IPS DF 19.7 (cell line): ENCODE data around the gene RFC1.
"Not testable (repeated sequence)": the region's sequence is repeated elsewhere in the genome, so short reads cannot be mapped to it uniquely, and the experiment has no call there.

Experiments
- DNase-seq: peaks from one replicate; pipeline ENCODE4 v3.0.0-alpha.2; 2013; ENCODE audit warnings: low read depth, low spot score

RFC1 gene

DNA sequence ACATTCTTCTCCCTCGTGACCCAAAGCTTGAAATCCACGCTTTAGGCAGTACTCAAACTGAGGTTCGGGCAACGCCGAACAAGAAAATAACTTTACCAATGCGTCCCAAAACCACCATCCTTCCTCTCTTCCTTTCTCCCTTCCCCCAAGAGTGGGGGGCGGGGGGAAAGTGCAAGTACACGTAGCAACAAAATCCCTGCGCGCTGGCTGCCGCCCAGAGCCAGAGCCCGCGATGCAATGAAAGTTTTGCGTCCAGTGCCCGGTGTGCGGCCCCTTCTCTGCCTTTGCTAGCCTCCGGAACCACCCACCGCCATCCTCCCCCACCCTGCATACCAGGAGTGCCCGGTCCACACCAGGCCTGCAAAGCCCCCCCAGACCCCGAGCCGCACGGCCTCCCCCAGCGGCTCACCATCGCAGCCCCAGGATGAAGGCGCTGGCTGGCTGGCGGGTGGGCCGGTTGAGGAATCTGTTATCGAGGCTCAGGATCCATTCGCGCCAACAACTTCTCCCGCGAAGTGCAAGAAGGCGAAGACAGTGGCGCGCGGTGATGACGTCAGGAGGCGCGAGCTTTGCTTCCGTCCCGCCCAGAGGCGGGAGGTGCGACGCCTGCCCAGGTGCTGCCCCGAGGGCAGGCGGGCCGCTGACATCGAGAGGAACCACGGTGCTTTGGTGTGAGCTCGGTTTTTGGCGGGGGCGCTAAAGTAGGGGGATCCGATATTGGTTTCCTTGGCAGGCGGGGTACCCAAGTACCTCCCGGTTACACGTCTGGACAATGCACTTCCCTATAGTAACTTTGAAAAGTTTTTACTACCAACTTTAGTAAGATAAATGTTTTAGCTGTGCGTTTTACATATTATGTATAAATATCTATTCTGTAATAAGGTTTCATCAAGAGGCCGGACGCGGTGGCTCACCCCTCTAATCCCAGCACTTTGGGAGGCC lies at the start of gene RFC1:
RFC1 (minus strand) TSS at position 533 of the 942 bp plus-strand sequence; CDS start at position 412, 121 bp downstream.
- DNase-seq = peak; percentile 86

DNA sequence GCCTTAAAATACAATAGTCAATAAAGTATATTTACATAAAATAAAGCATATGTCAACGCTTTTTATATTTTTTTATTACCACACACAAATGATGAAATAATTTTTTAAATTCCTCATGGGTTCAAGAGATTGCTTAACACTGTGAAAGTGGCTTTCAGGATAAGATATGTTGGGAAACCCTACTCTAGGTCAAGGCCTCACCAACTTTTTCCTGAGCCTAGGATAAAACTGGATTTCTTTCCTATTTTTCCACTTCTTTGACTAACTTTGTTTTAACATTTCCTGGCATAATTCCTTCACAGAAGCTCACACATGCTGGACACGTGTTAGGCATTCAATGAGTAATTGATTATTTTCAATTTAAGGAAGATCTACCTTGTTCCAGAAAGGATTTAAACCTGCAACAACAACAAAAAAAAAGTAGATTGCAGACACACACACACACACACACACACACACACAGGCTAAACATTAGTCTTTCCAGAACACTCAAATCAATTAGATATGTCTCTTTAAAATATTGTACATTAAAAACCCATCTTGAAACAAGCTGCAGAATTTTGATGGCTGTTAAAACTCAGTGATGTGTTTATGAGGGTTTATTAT lies 49.6 kb upstream of the RFC1 start:
- DNase-seq = no peak

GRCh38 chr4:39411561-39411960 lies 45.4 kb upstream of the RFC1 start:
- DNase-seq = not testable (repeated sequence)

DNA sequence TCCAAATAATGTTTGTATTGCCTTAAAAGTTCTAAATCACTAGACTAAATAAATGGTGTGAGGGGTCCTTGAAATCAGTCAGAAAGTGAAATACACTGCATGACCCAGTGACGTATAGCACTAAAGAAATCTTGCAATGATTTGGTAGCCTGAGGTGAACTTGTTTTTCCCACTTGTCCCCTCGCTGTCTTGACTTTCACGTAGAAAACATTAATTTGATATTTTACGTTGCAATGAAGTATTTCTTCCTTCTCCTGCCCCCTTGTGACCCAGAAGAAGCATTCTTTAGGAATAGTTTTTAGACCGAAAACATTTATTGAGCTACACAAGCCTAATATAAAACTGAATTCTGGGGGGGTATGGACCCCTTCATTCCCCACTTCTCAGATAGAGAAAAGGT lies 44.3 kb upstream of the RFC1 start:
- no peak for DNase-seq

GRCh38 chr4:39407584-39407885 lies 41.4 kb upstream of the RFC1 start:
- no peak for DNase-seq

GRCh38 chr4:39406763-39407583 lies 40.8 kb upstream of the RFC1 start, which contains the start of gene KLB:
KLB (plus strand) TSS chr4:39406930; CDS start chr4:39406950, 20 bp downstream.
- no peak for DNase-seq

GRCh38 chr4:39401640-39402039 lies 35.5 kb upstream of the RFC1 start:
- DNase-seq = not testable (repeated sequence)

- DNase-seq = no peak
Observed at GRCh38 chr4:39394706-39395105, 28.5 kb upstream of the RFC1 start.

DNA sequence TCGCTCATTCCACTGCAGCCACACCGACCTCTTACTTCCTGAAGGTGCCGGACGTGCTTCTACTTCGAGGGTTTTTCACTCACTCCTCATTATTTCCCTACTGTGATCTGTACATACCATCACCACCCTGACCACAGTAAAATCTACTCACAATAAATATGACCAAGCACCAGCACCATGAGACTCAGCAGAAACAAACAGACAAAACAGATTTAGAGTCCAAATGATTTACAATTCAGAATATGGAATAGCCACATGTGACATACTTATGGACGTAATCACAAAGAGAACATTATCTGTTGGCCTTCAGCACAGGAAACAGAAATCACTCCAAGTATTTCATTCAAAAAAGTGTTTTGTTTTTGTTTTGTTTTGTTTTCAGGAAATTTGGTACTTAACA lies 24.4 kb upstream of the RFC1 start:
- DNase-seq = no peak

- DNase-seq = no peak
Observed at GRCh38 chr4:39384563-39384962, 18.4 kb upstream of the RFC1 start.

DNA sequence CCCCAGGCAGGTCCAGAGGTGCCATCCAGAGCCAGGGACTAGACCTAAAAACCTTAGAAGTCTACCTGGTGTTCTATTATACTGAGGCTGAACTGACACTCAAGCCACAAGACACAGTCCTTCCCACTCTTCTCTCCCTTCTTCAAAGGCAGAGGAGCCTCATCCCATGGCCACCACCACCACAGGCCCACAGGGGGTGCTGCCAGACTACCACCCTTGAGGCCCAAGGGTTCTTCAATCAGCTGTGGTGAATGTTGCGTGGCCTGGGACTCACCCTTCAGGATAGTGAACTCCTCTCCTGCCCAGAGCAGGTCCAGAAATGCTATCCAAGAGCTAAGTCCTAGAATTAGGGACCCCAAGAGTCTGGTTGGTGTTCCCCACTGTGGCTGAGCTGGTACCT lies 17.5 kb upstream of the RFC1 start:
- no peak for DNase-seq

DNA sequence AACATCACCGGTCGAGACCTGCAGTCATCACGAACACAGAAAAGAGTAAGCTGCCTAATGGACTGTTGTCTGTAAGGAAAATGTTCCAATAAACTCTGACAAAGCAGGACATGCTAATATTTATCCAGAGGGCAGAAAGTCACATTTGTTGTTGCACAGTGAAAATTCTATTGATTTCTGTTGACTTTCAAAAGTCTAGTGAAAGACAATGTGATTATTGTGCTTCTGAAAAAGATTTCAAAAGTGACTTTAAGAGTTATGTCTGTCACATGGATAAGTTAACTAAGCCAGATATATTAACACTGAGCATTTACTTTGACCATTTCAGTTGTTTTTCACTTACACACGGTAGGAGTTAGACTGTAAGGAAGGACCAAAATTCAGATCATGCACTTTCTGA lies 9.3 kb upstream of the RFC1 start:
- DNase-seq = no peak

GRCh38 chr4:39371209-39371608 lies 5.0 kb upstream of the RFC1 start:
- not testable (repeated sequence) for DNase-seq

DNA sequence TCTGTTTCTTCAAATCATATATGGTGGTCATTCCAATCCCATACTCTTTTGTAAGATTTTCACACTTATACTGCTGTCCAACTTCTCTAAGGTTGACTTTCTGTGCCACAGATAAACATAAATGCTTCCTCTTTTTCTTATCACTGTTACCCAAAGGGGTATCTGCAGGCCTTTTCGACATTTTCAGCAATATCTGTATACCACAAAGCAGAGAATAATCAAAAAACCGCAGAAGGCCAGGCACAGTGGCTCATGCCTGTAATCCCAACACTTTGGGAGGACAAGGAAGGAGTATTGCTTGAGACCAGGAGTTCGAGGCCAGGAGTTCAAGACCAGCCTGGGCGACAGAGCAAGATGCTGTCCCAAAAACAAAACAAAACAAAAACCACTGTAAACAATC lies 3.1 kb upstream of the RFC1 start:
- DNase-seq = no peak

GRCh38 chr4:39367166-39367565 lies 1.0 kb upstream of the RFC1 start:
- DNase-seq = no peak

- no peak for DNase-seq
Observed at GRCh38 chr4:39365360-39365759, 802 bp downstream of the RFC1 start.

GRCh38 chr4:39363773-39364393 lies 2.3 kb downstream of the RFC1 start:
- DNase-seq = no peak

DNA sequence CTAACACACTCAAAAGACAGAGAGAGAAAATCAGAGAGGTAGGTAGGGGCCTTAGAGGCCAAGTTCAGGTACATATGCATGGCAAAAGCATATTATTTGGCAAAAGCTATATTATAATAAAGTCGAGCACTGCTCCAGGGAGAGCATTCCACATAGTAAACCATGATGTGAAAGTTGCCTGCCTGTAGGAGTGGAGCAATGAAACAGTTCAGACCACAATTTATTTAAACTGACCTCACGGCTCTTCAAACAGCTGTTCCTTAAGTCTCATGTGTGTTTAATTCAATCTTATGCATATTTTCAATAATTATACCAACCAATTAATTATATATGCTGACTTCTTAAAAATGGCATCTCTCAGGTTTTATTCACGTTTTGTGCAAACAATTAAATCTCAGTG lies 3.3 kb downstream of the RFC1 start:
- no peak for DNase-seq

DNA sequence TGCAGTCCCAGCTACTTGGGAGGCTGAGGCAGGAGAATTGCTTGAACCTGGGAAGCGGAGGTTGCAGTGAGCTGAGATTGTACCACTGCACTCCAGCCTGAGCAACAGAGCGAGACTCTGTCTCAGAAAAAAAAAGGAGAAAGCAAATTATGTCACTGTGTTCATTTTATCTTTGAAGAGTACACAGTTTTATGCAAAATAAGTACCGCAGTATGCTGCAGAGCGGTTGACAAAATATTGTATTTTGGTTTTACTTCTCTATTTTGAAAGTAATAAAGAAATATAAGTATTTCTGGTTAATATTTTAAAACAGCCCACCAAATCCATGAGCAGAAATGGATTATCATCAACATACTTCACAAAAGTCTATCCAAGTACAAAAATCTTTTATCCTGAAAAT lies 5.6 kb downstream of the RFC1 start:
- DNase-seq = not testable (repeated sequence)

- DNase-seq = no peak
Observed at GRCh38 chr4:39357002-39357401, 9.2 kb downstream of the RFC1 start.

GRCh38 chr4:39354254-39354552 lies 12.0 kb downstream of the RFC1 start:
- no peak for DNase-seq
